HepG2 (cell line): ENCODE data around the gene CPVL.

Experiments used
- HOXA3 ChIP-seq: sonication (generic); formaldehyde crosslinking; IDR thresholded peaks from 2 replicates; pipeline ENCODE4 v1.5.0; 2020; ENCODE audit warnings: missing genetic modification reagents
- KDM5B ChIP-seq: sonication (generic); formaldehyde crosslinking; IDR thresholded peaks from 2 replicates; pipeline ENCODE4 v1.4.0; 2020; ENCODE audit warnings: missing genetic modification reagents, mild to moderate bottlenecking, borderline replicate concordance
- POLR2A ChIP-seq, 2 experiments: IDR thresholded peaks; 2 replicates each; pipeline ENCODE4 v1.6.1; 2011; ENCODE audit warnings: low read depth in 2 of 2, low read length in 2 of 2, mild to moderate bottlenecking in 1 of 2, moderate library complexity in 1 of 2; ENCODE audit not compliant: insufficient read depth in 1 of 2
- RFXAP ChIP-seq: sonication (generic); formaldehyde crosslinking; IDR thresholded peaks from 2 replicates; pipeline ENCODE4 v1.4.0; 2020; ENCODE audit warnings: missing genetic modification reagents, borderline replicate concordance
- SMARCC2 ChIP-seq: fragments of 450-650 bp; IDR thresholded peaks from 2 replicates; pipeline ENCODE4 v1.6.1; 2017; ENCODE audit warnings: antibody characterized with exemption, mild to moderate bottlenecking
- TCF7L2 ChIP-seq: IDR thresholded peaks from 2 replicates; pipeline ENCODE4 v1.6.1; 2011; ENCODE audit warnings: mild to moderate bottlenecking, low read depth, low read length, moderate library complexity
- ZBTB38 ChIP-seq: sonication (generic); formaldehyde crosslinking; IDR thresholded peaks from 2 replicates; pipeline ENCODE4 v1.5.1; 2020; ENCODE audit warnings: mild to moderate bottlenecking, missing genetic modification reagents
- ZSCAN22 ChIP-seq: sonication (generic); formaldehyde crosslinking; IDR thresholded peaks from 2 replicates; pipeline ENCODE4 v1.4.0; 2020; ENCODE audit warnings: mild to moderate bottlenecking, missing genetic modification reagents
- TF ChIP-seq, protein P1 (sequence below): sonication (generic); formaldehyde crosslinking; IDR thresholded peaks from 2 replicates; pipeline ENCODE4 v1.5.0; 2020; ENCODE audit warnings: mild to moderate bottlenecking, missing genetic modification reagents, moderate library complexity
- TF ChIP-seq, protein P2 (sequence below): sonication (generic); formaldehyde crosslinking; conservative IDR thresholded peaks from 2 replicates; pipeline ENCODE4 v1.8.0; 2022; ENCODE audit warnings: low read depth, missing genetic modification reagents
- TF ChIP-seq, protein P3 (sequence below): sonication (generic); formaldehyde crosslinking; conservative IDR thresholded peaks from 2 replicates; pipeline ENCODE4 v1.4.0; 2020; ENCODE audit warnings: missing genetic modification reagents
- TF ChIP-seq, protein P4 (sequence below): sonication (generic); formaldehyde crosslinking; IDR thresholded peaks from 2 replicates; pipeline ENCODE4 v1.8.0; 2022; ENCODE audit warnings: missing genetic modification reagents, mild to moderate bottlenecking, inconsistent platforms, borderline replicate concordance

DNA sequence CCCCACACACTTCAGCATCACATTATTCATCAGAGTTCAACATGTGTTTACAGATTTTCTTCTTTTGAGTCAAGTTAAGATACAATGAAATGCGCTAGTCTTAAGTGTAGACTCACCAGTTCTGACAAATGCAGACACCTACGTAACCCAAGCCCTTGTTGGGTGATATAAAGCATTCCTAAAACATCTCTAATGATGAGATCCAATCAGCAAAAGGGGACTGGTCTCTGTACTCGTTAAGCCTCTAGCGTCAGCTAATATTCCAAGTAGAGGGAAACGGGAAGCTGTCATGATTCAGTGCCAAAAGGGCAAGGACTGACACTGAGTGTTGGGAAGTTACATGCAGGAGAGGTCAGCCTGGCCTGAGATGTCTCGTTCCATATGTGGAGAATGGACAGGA lies 149.5 kb downstream of the CPVL start:
- TF ChIP-seq, protein P1, sequence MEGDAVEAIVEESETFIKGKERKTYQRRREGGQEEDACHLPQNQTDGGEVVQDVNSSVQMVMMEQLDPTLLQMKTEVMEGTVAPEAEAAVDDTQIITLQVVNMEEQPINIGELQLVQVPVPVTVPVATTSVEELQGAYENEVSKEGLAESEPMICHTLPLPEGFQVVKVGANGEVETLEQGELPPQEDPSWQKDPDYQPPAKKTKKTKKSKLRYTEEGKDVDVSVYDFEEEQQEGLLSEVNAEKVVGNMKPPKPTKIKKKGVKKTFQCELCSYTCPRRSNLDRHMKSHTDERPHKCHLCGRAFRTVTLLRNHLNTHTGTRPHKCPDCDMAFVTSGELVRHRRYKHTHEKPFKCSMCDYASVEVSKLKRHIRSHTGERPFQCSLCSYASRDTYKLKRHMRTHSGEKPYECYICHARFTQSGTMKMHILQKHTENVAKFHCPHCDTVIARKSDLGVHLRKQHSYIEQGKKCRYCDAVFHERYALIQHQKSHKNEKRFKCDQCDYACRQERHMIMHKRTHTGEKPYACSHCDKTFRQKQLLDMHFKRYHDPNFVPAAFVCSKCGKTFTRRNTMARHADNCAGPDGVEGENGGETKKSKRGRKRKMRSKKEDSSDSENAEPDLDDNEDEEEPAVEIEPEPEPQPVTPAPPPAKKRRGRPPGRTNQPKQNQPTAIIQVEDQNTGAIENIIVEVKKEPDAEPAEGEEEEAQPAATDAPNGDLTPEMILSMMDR (CRISPR knock-in tag), result no peak
- no peak for TF ChIP-seq SMARCC2
- TF ChIP-seq, protein P2, sequence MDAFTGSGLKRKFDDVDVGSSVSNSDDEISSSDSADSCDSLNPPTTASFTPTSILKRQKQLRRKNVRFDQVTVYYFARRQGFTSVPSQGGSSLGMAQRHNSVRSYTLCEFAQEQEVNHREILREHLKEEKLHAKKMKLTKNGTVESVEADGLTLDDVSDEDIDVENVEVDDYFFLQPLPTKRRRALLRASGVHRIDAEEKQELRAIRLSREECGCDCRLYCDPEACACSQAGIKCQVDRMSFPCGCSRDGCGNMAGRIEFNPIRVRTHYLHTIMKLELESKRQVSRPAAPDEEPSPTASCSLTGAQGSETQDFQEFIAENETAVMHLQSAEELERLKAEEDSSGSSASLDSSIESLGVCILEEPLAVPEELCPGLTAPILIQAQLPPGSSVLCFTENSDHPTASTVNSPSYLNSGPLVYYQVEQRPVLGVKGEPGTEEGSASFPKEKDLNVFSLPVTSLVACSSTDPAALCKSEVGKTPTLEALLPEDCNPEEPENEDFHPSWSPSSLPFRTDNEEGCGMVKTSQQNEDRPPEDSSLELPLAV (CRISPR knock-in tag), result no peak
- TF ChIP-seq, protein P3, sequence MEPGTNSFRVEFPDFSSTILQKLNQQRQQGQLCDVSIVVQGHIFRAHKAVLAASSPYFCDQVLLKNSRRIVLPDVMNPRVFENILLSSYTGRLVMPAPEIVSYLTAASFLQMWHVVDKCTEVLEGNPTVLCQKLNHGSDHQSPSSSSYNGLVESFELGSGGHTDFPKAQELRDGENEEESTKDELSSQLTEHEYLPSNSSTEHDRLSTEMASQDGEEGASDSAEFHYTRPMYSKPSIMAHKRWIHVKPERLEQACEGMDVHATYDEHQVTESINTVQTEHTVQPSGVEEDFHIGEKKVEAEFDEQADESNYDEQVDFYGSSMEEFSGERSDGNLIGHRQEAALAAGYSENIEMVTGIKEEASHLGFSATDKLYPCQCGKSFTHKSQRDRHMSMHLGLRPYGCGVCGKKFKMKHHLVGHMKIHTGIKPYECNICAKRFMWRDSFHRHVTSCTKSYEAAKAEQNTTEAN (CRISPR knock-in tag), result no peak
- TF ChIP-seq, protein P4, sequence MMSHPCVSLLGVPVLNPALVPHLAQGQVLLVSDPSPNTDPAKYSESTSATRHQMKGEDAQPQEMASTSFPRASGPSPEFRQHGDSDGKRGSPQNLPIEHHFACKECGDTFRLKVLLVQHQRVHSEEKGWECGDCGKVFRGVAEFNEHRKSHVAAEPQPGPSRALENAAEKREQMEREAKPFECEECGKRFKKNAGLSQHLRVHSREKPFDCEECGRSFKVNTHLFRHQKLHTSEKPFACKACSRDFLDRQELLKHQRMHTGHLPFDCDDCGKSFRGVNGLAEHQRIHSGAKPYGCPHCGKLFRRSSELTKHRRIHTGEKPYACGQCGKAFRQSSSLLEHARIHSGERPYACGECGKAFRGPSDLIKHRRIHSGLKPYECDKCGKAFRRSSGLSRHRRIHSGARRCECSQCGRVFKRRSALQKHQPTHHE (CRISPR knock-in tag), result no peak
- TF ChIP-seq POLR2A (IDR thresholded peaks at IDR 0.05; ENCODE audit: insufficient read depth in 1 of 2, low read depth in 2 of 2, low read length in 2 of 2), result no peak
- TF ChIP-seq TCF7L2, result no peak
- TF ChIP-seq ZBTB38 (CRISPR knock-in tag), result no peak
- no peak for TF ChIP-seq RFXAP (CRISPR knock-in tag)
- TF ChIP-seq ZSCAN22, result no peak
- TF ChIP-seq HOXA3 (CRISPR knock-in tag), result no peak
- TF ChIP-seq KDM5B (CRISPR knock-in tag), result no peak
